K562 (cell line): Measurements from ENCODE around the gene HSD11B1L. TPM values are rescaled to one million over a fixed set of nuclear protein-coding genes. Genes with fewer than 3 reads are reported as not detected.
A peak's percentile ranks its signal among the peaks of the same experiment; 100 is the strongest.

ENCODE experiments used
- HNRNPUL1 ChIP-seq: fragments of 200-400 bp; formaldehyde crosslinking; IDR thresholded peaks from 2 replicates; pipeline ENCODE4 v1.6.1; 2017; ENCODE audit warnings: low read length
- MEF2D ChIP-seq: conservative IDR thresholded peaks from 2 replicates; pipeline ENCODE4 v1.6.1; 2016; ENCODE audit warnings: low read depth, missing genetic modification characterization, missing compliant biosample characterization
- NBN ChIP-seq: fragments of 450-650 bp; IDR thresholded peaks from 2 replicates; pipeline ENCODE4 v1.6.1; 2016; ENCODE audit warnings: low read depth, mild to moderate bottlenecking
- NCOA1 ChIP-seq: fragments of 450-650 bp; IDR thresholded peaks from 2 replicates; pipeline ENCODE4 v1.6.1; 2016; ENCODE audit warnings: low read depth
- NFATC3 ChIP-seq: fragments of 450-650 bp; IDR thresholded peaks from 2 replicates; pipeline ENCODE4 v1.6.1; 2017; ENCODE audit warnings: mild to moderate bottlenecking
- SMAD3 ChIP-seq: fragments of 450-650 bp; formaldehyde crosslinking; conservative IDR thresholded peaks from 2 replicates; pipeline ENCODE4 v1.4.0; 2020; ENCODE audit warnings: mild to moderate bottlenecking
- SMARCE1 ChIP-seq: fragments of 450-650 bp; IDR thresholded peaks from 2 replicates; pipeline ENCODE4 v1.7.1; 2016; ENCODE audit warnings: mild to moderate bottlenecking
- THRAP3 ChIP-seq: fragments of 450-650 bp; IDR thresholded peaks from 2 replicates; pipeline ENCODE4 v1.6.1; 2016; ENCODE audit warnings: mild to moderate bottlenecking, inconsistent platforms, borderline replicate concordance
- ZNF263 ChIP-seq: sonication (generic); formaldehyde crosslinking; IDR thresholded peaks from 2 replicates; pipeline ENCODE4 v1.8.0; 2022; ENCODE audit warnings: mild to moderate bottlenecking, missing genetic modification reagents, borderline replicate concordance
- ZNF778 ChIP-seq: fragments of 450-650 bp; formaldehyde crosslinking; IDR thresholded peaks from 2 replicates; pipeline ENCODE4 v1.4.0; 2020; ENCODE audit warnings: mild to moderate bottlenecking, moderate library complexity
- polyA plus RNA-seq, 8 experiments: library from polyadenylated mRNA; depleted of rRNA in 4 of 8; stranded (reverse) in 5 of 8; unstranded in 3 of 8; fragments of >200 nt; fragmentation: Nextera tagmentation in 2 of 8; fragmentation: Illumina TruSeq in 1 of 8; extraction: Ambion mirVana in 2 of 8; extraction: Trizol in 1 of 8; gene quantifications; 2 replicates each; pipeline versions ENCODE4 v1.2.1 to v1.2.3, GENCODE V29; 2011 to 2014; ENCODE audit warnings: inconsistent platforms in 1 of 8, missing spikeins in 1 of 8
- total RNA-seq, 7 experiments: library from RNA; depleted of rRNA in 6 of 7; stranded (reverse); fragments of >200 nt in 6 of 7; fragmentation: Illumina TruSeq in 2 of 7; extraction: Trizol in 2 of 7; gene quantifications; 2 replicates each; pipeline versions ENCODE4 v1.2.1 to v1.2.3, GENCODE V29; 2011 to 2021; ENCODE audit warnings: low replicate concordance in 1 of 7
- TF ChIP-seq, protein P1 (sequence below), 3 experiments: fragments of 200-800 bp in 1 of 3; fragments of 250-450 bp in 1 of 3; fragments of 450-650 bp in 1 of 3; sonication (Bioruptor Pico) in 1 of 3; sonication (Bioruptor generic) in 1 of 3; formaldehyde crosslinking in 1 of 3; IDR thresholded peaks; 2 replicates each; pipeline versions ENCODE4 v1.6.1 to v1.8.0; 2016 to 2022; ENCODE audit warnings: mild to moderate bottlenecking in 2 of 3, missing genetic modification characterization in 2 of 3, missing compliant biosample characterization in 1 of 3, moderate library complexity in 1 of 3
- TF ChIP-seq, protein P2 (sequence below): fragments of 450-650 bp; IDR thresholded peaks from 2 replicates; pipeline ENCODE4 v1.7.0; 2016; ENCODE audit warnings: borderline replicate concordance
- TF ChIP-seq, protein P3 (sequence below): fragments of 250-450 bp; sonication (Bioruptor Pico); IDR thresholded peaks from 2 replicates; pipeline ENCODE4 v1.8.0; 2021; ENCODE audit warnings: borderline replicate concordance, mild to moderate bottlenecking, moderate library complexity; ENCODE audit not compliant: poor library complexity, severe bottlenecking

HSD11B1L gene
- total and polyA plus RNA-seq, 9 of the 15 experiments (the other 6 are each of a cell fraction or from before 2014, with no cell fraction given) = 0.31 to 7.7 (median 2.3) TPM

DNA sequence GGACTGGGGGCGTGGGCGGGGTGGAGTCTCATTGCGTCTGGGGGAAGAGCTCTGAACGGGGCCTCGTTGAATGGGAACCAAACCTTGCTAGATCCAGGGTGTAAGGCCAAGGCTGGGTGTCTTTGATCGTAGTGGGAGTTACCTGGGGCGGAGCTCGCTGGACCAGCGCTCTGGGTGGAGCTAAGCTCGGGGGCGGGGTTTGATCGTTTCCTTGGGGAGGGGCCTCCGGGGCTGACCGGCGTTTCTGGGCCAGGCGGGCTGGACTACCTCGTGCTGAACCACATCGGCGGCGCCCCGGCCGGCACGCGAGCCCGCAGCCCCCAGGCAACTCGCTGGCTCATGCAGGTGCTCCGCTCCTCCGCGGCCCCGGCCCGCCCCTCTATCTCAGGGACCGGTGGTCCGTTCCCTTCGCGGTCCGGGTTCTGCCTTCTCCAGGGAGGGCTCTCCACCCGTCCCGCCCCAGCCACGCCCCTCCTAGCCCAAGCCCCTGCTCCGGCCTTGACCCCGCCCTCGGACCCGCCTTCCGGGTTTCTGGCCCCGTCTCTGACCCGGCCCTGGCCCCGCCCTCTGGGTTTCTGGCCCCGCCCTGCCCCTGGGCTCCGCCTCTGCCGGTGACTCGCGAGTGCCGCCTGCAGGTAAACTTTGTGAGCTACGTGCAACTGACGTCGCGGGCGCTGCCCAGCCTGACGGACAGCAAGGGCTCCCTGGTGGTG, 6.0 kb downstream of the HSD11B1L start (continued):
- TF ChIP-seq, protein P1, sequence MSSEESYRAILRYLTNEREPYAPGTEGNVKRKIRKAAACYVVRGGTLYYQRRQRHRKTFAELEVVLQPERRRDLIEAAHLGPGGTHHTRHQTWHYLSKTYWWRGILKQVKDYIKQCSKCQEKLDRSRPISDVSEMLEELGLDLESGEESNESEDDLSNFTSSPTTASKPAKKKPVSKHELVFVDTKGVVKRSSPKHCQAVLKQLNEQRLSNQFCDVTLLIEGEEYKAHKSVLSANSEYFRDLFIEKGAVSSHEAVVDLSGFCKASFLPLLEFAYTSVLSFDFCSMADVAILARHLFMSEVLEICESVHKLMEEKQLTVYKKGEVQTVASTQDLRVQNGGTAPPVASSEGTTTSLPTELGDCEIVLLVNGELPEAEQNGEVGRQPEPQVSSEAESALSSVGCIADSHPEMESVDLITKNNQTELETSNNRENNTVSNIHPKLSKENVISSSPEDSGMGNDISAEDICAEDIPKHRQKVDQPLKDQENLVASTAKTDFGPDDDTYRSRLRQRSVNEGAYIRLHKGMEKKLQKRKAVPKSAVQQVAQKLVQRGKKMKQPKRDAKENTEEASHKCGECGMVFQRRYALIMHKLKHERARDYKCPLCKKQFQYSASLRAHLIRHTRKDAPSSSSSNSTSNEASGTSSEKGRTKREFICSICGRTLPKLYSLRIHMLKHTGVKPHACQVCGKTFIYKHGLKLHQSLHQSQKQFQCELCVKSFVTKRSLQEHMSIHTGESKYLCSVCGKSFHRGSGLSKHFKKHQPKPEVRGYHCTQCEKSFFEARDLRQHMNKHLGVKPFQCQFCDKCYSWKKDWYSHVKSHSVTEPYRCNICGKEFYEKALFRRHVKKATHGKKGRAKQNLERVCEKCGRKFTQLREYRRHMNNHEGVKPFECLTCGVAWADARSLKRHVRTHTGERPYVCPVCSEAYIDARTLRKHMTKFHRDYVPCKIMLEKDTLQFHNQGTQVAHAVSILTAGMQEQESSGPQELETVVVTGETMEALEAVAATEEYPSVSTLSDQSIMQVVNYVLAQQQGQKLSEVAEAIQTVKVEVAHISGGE (CRISPR knock-in tag; IDR thresholded peaks at IDR 0.05) = peak in 1 of 3 experiments; percentile 87; a peak in 2 of 6 replicates
- no peak for TF ChIP-seq ZNF263
- 0 out of 2 replicates have a peak, but pooled peaks have one; percentile 24 for TF ChIP-seq SMAD3 (CRISPR knock-in tag)
- TF ChIP-seq ZNF778 (CRISPR knock-in tag) = no peak
- TF ChIP-seq NCOA1 = no peak
- TF ChIP-seq, protein P2, sequence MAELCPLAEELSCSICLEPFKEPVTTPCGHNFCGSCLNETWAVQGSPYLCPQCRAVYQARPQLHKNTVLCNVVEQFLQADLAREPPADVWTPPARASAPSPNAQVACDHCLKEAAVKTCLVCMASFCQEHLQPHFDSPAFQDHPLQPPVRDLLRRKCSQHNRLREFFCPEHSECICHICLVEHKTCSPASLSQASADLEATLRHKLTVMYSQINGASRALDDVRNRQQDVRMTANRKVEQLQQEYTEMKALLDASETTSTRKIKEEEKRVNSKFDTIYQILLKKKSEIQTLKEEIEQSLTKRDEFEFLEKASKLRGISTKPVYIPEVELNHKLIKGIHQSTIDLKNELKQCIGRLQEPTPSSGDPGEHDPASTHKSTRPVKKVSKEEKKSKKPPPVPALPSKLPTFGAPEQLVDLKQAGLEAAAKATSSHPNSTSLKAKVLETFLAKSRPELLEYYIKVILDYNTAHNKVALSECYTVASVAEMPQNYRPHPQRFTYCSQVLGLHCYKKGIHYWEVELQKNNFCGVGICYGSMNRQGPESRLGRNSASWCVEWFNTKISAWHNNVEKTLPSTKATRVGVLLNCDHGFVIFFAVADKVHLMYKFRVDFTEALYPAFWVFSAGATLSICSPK = no peak
- no peak for TF ChIP-seq HNRNPUL1
- peak; percentile 36; the same call in 1 of the 2 replicates for TF ChIP-seq NBN
- TF ChIP-seq, protein P3, sequence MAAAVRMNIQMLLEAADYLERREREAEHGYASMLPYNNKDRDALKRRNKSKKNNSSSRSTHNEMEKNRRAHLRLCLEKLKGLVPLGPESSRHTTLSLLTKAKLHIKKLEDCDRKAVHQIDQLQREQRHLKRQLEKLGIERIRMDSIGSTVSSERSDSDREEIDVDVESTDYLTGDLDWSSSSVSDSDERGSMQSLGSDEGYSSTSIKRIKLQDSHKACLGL (CRISPR knock-in tag) = peak; percentile 21
- no peak for TF ChIP-seq MEF2D (tag)
- no peak for TF ChIP-seq NFATC3
- no peak for TF ChIP-seq SMARCE1
- no peak for TF ChIP-seq THRAP3
